Mesenchymal stem cell (in vitro differentiated cells and primary cell): ENCODE measurements around the gene XIRP2.

ENCODE experiments used
- DNase-seq: peaks from one replicate; pipeline ENCODE4 v3.0.0-alpha.2; 2013
- H2AFZ ChIP-seq: one replicate; pipeline ENCODE4 v1.6.1; 2013; ENCODE audit warnings: low read depth, mild to moderate bottlenecking, control low read depth, inconsistent platforms, low read length, moderate library complexity
- H2AK5ac ChIP-seq: 2 replicates; pipeline ENCODE4 v1.6.1; 2013; ENCODE audit warnings: low read length, moderate library complexity, mild to moderate bottlenecking, inconsistent platforms; ENCODE audit not compliant: severe bottlenecking
- H2BK120ac ChIP-seq: one replicate; pipeline ENCODE4 v1.6.1; 2013; ENCODE audit warnings: low read depth, mild to moderate bottlenecking, inconsistent platforms, low read length, moderate library complexity
- H2BK12ac ChIP-seq, 2 experiments: one replicate each; pipeline ENCODE4 v1.6.1; 2013; ENCODE audit warnings: inconsistent platforms in 2 of 2, low read length in 2 of 2, mild to moderate bottlenecking in 2 of 2, moderate library complexity in 2 of 2, control low read depth in 1 of 2
- H2BK15ac ChIP-seq: one replicate; pipeline ENCODE4 v1.6.1; 2013; ENCODE audit warnings: mild to moderate bottlenecking, low read depth, inconsistent platforms; ENCODE audit not compliant: poor library complexity, severe bottlenecking
- H2BK5ac ChIP-seq: 2 replicates; pipeline ENCODE4 v1.6.1; 2013; ENCODE audit warnings: low read depth, mild to moderate bottlenecking, low read length, control low read depth, inconsistent platforms; ENCODE audit not compliant: poor library complexity, severe bottlenecking
- H3K14ac ChIP-seq, 2 experiments: one replicate each; pipeline ENCODE4 v1.6.1; 2013; ENCODE audit warnings: inconsistent platforms in 2 of 2, low read length in 2 of 2, control low read depth in 1 of 2, mild to moderate bottlenecking in 1 of 2, moderate library complexity in 1 of 2
- H3K18ac ChIP-seq, 2 experiments: one replicate each; pipeline ENCODE4 v1.6.1; 2013; ENCODE audit warnings: inconsistent platforms in 2 of 2, low read length in 2 of 2, control low read depth in 1 of 2, low read depth in 1 of 2, mild to moderate bottlenecking in 1 of 2
- H3K23ac ChIP-seq, 2 experiments: one replicate each; pipeline ENCODE4 v1.6.1; 2013; ENCODE audit warnings: inconsistent platforms in 2 of 2, low read length in 2 of 2, mild to moderate bottlenecking in 2 of 2, moderate library complexity in 2 of 2, control low read depth in 1 of 2
- H3K27ac ChIP-seq: 2 replicates; pipeline ENCODE4 v1.5.1; 2013; ENCODE audit warnings: mild to moderate bottlenecking, moderate library complexity, low read length, control low read depth, inconsistent platforms; ENCODE audit not compliant: poor library complexity, severe bottlenecking
- H3K27me3 ChIP-seq, 2 experiments: 2 replicates each; pipeline versions ENCODE4 v1.6.1 to v1.7.0; 2013; ENCODE audit warnings: low read length in 2 of 2, mild to moderate bottlenecking in 2 of 2, moderate library complexity in 2 of 2, control low read depth in 1 of 2, inconsistent platforms in 1 of 2; ENCODE audit not compliant: control insufficient read depth in 1 of 2, insufficient read depth in 1 of 2
- H3K36me3 ChIP-seq, 2 experiments: 2 replicates each; pipeline versions ENCODE4 v1.6.1 to v1.7.0; 2013; ENCODE audit warnings: low read length in 2 of 2, control low read depth in 1 of 2, inconsistent platforms in 1 of 2, low read depth in 1 of 2, mild to moderate bottlenecking in 1 of 2; ENCODE audit not compliant: insufficient read depth in 2 of 2, control insufficient read depth in 1 of 2
- H3K4ac ChIP-seq, 2 experiments: one replicate each; pipeline ENCODE4 v1.6.1; 2013; ENCODE audit warnings: inconsistent platforms in 2 of 2, low read length in 2 of 2, mild to moderate bottlenecking in 2 of 2, moderate library complexity in 2 of 2, control low read depth in 1 of 2, low read depth in 1 of 2
- H3K4me1 ChIP-seq: 2 replicates; pipeline ENCODE4 v1.6.1; 2013; ENCODE audit warnings: low read depth, low read length, control low read depth; ENCODE audit not compliant: control insufficient read depth, insufficient read depth
- H3K4me2 ChIP-seq: 2 replicates; pipeline ENCODE4 v1.6.1; 2013; ENCODE audit warnings: low read length, mild to moderate bottlenecking, inconsistent platforms; ENCODE audit not compliant: poor library complexity, severe bottlenecking
- H3K4me3 ChIP-seq, 2 experiments: 2 replicates each; pipeline versions ENCODE4 v1.5.1 to v1.7.0; 2013; ENCODE audit warnings: low read length in 2 of 2, mild to moderate bottlenecking in 2 of 2, control low read depth in 1 of 2, low read depth in 1 of 2; ENCODE audit not compliant: insufficient read depth in 1 of 2
- H3K79me1 ChIP-seq: replicated peaks from 2 replicates; pipeline ENCODE4 v1.6.1; 2013; ENCODE audit warnings: mild to moderate bottlenecking, control low read depth, low read length, inconsistent platforms; ENCODE audit not compliant: poor library complexity, severe bottlenecking
- H3K9ac ChIP-seq: 2 replicates; pipeline ENCODE4 v1.7.0; 2013; ENCODE audit warnings: mild to moderate bottlenecking, low read length, moderate library complexity
- H3K9me3 ChIP-seq: 2 replicates; pipeline ENCODE4 v1.7.0; 2013; ENCODE audit warnings: mild to moderate bottlenecking, low read length; ENCODE audit not compliant: control insufficient read depth
- H4K8ac ChIP-seq: one replicate; pipeline ENCODE4 v1.6.1; 2013; ENCODE audit warnings: inconsistent platforms, mild to moderate bottlenecking, low read length, moderate library complexity
- H4K91ac ChIP-seq: one replicate; pipeline ENCODE4 v1.6.1; 2013; ENCODE audit warnings: mild to moderate bottlenecking, low read length, inconsistent platforms
- WGBS: methylation state at CpG from one replicate; pipeline ENCODE4 v1.1.7; 2013; ENCODE audit warnings: mixed read lengths; 5-methylcytosine and 5-hydroxymethylcytosine counted together

Gene XIRP2

GRCh38 chr2:167183931-167184330 lies 295.7 kb downstream of the XIRP2 start:
- Histone ChIP-seq H2AFZ (no peak overlapping the region), H2AK5ac (no peak overlapping the region), H3K27me3 (no peaks in the 10 kb centered on the region), H3K4me1 (no peaks in the 10 kb centered on the region), H2BK15ac (no peak overlapping the region), H3K23ac (no peak overlapping the region), H3K36me3 (no peaks in the 10 kb centered on the region), H3K4me3 (no peak overlapping the region), H3K9me3 (no peaks in the 10 kb centered on the region), H4K91ac (no peak overlapping the region), H2BK5ac (no peak overlapping the region), H2BK120ac (no peak overlapping the region), H3K9ac (no peak overlapping the region), H3K14ac (no peak overlapping the region), H3K18ac (no peak overlapping the region), H3K79me1 (no peaks in the 10 kb centered on the region), H3K4ac (no peak overlapping the region), H4K8ac (no peak overlapping the region), H2BK12ac (no peak overlapping the region), H3K27ac (no peak overlapping the region), H3K4me2 (no peak overlapping the region)
- DNase-seq = no peak
- WGBS = 98% methylated on average over 3 of the region's 3 CpGs

- no peak overlapping the region for H2BK15ac ChIP-seq
- no peak overlapping the region for H3K9ac ChIP-seq
- H3K18ac ChIP-seq = no peak overlapping the region
- no peaks in the 10 kb centered on the region for H3K36me3 ChIP-seq
- no peaks in the 10 kb centered on the region for H3K9me3 ChIP-seq
- H2AFZ ChIP-seq = no peak overlapping the region
- no peak overlapping the region for H2AK5ac ChIP-seq
- H3K27me3 ChIP-seq = no peaks in the 10 kb centered on the region
- H3K79me1 ChIP-seq = no peaks in the 10 kb centered on the region
- WGBS = 99% methylated on average over 2 of the region's 2 CpGs
- no peak overlapping the region for H3K4ac ChIP-seq
- H3K14ac ChIP-seq = no peak overlapping the region
- no peak overlapping the region for H2BK5ac ChIP-seq
- no peak overlapping the region for H3K4me3 ChIP-seq
- no peak overlapping the region for H2BK12ac ChIP-seq
- H4K91ac ChIP-seq = no peak overlapping the region
- no peak overlapping the region for H2BK120ac ChIP-seq
- no peak overlapping the region for H4K8ac ChIP-seq
- H3K23ac ChIP-seq = no peak overlapping the region
- H3K4me2 ChIP-seq = no peak overlapping the region
- DNase-seq = no peak
- H3K27ac ChIP-seq = no peak overlapping the region
- no peaks in the 10 kb centered on the region for H3K4me1 ChIP-seq
Observed at GRCh38 chr2:167186465-167186864, 298.2 kb downstream of the XIRP2 start.

- no peak overlapping the region for H2BK120ac ChIP-seq
- H3K18ac ChIP-seq = no peak overlapping the region
- H3K4me3 ChIP-seq = no peak overlapping the region
- no peak overlapping the region for H3K27ac ChIP-seq
- H3K4ac ChIP-seq = no peak overlapping the region
- 93% methylated on average over 5 of the region's 6 CpGs for WGBS
- H2BK5ac ChIP-seq = no peak overlapping the region
- H4K8ac ChIP-seq = no peak overlapping the region
- no peak overlapping the region for H2BK12ac ChIP-seq
- no peaks in the 10 kb centered on the region for H3K27me3 ChIP-seq
- H3K4me2 ChIP-seq = no peak overlapping the region
- no peak overlapping the region for H2AK5ac ChIP-seq
- no peak overlapping the region for H2BK15ac ChIP-seq
- H3K14ac ChIP-seq = no peak overlapping the region
- no peak for DNase-seq
- no peak overlapping the region for H4K91ac ChIP-seq
- H3K9ac ChIP-seq = no peak overlapping the region
- H2AFZ ChIP-seq = no peak overlapping the region
- H3K4me1 ChIP-seq = no peaks in the 10 kb centered on the region
- H3K9me3 ChIP-seq = no peaks in the 10 kb centered on the region
- no peak overlapping the region for H3K23ac ChIP-seq
- H3K36me3 ChIP-seq = no peaks in the 10 kb centered on the region
- H3K79me1 ChIP-seq = no peaks in the 10 kb centered on the region
Observed at GRCh38 chr2:167187049-167187727, 298.9 kb downstream of the XIRP2 start.

- Histone ChIP-seq H3K4me3 (no peak overlapping the region), H3K79me1 (no peaks in the 10 kb centered on the region), H3K36me3 (no peaks in the 10 kb centered on the region), H3K4ac (no peak overlapping the region), H4K91ac (no peak overlapping the region), H3K9ac (peak overlapping the region; percentile 4), H2BK15ac (no peak overlapping the region), H3K27ac (no peak overlapping the region), H3K27me3 (no peaks in the 10 kb centered on the region), H3K18ac (no peak overlapping the region), H2BK120ac (no peak overlapping the region), H3K4me2 (no peak overlapping the region), H2BK5ac (no peak overlapping the region), H2AFZ (no peak overlapping the region), H3K9me3 (no peaks in the 10 kb centered on the region), H2AK5ac (no peak overlapping the region), H3K4me1 (no peaks in the 10 kb centered on the region), H4K8ac (no peak overlapping the region), H3K14ac (no peak overlapping the region), H3K23ac (no peak overlapping the region), H2BK12ac (no peak overlapping the region)
- 100% methylated on average over 1 of the region's 5 CpGs for WGBS
- no peak for DNase-seq
Observed at GRCh38 chr2:167187978-167188967, 300.0 kb downstream of the XIRP2 start.
